Hair follicle dermal papilla cell (primary cell): ENCODE data around the gene IFT172. TPM values are rescaled to one million over a fixed set of nuclear protein-coding genes. Genes with fewer than 3 reads are reported as not detected.

ENCODE experiments used
- small RNA-seq: library from RNA; depleted of rRNA; stranded (forward); fragments of <200 nt; gene quantifications from one replicate; pipeline ENCODE3, GENCODE V24; 2012
- total RNA-seq: library from RNA; depleted of rRNA; stranded (reverse); fragments of >200 nt; gene quantifications from 2 replicates; pipeline ENCODE4 v1.2.3, GENCODE V29; 2012

IFT172 gene, protein sequence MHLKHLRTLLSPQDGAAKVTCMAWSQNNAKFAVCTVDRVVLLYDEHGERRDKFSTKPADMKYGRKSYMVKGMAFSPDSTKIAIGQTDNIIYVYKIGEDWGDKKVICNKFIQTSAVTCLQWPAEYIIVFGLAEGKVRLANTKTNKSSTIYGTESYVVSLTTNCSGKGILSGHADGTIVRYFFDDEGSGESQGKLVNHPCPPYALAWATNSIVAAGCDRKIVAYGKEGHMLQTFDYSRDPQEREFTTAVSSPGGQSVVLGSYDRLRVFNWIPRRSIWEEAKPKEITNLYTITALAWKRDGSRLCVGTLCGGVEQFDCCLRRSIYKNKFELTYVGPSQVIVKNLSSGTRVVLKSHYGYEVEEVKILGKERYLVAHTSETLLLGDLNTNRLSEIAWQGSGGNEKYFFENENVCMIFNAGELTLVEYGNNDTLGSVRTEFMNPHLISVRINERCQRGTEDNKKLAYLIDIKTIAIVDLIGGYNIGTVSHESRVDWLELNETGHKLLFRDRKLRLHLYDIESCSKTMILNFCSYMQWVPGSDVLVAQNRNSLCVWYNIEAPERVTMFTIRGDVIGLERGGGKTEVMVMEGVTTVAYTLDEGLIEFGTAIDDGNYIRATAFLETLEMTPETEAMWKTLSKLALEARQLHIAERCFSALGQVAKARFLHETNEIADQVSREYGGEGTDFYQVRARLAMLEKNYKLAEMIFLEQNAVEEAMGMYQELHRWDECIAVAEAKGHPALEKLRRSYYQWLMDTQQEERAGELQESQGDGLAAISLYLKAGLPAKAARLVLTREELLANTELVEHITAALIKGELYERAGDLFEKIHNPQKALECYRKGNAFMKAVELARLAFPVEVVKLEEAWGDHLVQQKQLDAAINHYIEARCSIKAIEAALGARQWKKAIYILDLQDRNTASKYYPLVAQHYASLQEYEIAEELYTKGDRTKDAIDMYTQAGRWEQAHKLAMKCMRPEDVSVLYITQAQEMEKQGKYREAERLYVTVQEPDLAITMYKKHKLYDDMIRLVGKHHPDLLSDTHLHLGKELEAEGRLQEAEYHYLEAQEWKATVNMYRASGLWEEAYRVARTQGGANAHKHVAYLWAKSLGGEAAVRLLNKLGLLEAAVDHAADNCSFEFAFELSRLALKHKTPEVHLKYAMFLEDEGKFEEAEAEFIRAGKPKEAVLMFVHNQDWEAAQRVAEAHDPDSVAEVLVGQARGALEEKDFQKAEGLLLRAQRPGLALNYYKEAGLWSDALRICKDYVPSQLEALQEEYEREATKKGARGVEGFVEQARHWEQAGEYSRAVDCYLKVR (N-terminal part only)
- 21.6 and 32.0 TPM in 2 replicates for total RNA-seq

DNA sequence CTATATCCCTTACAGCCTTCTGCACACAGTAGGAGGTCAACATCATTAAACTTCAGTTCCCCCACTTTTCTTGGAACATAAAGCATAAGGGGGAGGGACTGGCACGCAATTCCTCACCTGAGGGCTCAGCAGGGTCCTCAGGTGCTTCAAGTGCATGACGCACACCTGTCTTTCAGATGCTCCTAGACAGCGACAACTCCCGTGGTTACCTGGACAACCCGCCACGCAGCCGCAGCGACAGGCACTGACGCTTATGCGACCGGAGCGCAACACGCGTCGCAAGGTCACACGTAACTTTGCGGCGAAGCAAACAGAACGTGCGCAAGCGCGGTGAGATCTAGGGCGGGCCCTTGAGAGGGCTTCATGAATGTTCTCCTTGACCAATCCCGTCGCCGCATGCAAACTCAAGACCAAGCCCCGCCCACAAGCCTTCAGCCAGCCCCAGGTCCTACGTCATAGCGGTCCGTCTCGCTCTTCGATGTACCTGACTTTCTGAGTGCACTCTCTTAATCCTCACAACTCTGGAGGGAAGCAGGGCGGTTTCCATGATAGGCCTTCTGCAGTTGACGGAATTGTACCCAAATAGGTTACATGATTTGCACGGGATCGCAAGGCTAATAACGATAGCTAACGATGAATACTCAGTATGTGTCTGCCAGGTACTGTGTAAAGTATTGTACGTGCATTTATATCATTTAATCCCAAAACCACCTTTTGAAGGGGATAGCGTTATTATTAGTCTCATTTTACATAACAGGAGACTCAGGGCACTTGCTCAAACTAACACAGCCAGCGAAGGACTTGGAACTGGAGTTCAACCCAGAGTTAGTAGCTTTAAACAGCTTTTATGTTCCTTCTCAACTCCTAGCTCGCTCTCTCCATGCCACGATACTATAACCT lies at the start of gene IFT172:
IFT172 (minus strand) TSS at position 246 of the 900 bp plus-strand sequence; CDS start at position 156, 90 bp downstream.

DNA sequence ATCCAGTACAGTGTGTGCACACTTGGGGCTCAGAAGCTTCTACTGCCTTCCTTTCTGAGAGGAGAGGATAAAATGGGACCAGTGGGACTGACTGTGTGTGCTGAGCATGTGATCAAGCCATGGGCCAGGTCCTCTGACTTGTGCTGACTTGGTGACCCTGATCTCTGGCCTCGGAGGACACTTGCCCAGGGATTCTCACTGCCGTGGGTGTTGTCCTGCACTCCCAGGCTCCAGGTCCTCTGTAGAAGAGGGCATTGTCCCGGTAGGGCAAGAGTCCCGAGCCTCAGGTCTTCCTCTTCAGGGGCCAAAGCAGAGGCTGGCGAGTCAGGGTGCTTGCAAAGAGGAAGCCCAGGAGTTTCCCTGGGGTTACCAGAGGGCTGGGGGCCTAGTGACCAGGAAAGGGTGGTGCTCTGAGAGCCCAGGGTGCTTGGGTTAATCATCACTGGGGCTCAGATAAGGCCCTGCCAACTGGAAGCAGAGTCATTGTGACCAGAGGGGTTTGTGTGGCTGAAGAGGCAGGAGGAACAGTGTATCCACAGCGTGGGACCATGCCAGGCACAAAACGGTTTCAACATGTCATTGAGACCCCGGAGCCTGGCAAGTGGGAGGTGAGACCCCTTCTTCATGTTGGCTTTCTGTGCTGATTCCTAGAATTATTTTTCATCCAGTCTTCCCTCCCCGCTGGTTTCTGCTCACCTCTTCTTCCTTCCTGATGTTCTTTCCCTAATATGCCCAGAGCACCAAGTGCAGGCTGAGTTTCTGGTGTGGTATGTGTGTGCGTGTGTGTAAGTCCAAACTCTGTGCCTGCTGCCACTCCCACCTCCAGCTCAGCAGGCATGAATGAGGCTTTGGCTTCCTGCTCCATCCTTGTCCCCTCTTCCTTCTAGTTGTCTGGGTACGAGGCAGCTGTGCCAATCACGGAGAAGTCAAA lies 7.1 kb upstream of the IFT172 start, which contains the start of gene GCKR:
GCKR (plus strand) TSS at position 483 of the 931 bp plus-strand sequence; CDS start at position 549, 66 bp downstream.

DNA sequence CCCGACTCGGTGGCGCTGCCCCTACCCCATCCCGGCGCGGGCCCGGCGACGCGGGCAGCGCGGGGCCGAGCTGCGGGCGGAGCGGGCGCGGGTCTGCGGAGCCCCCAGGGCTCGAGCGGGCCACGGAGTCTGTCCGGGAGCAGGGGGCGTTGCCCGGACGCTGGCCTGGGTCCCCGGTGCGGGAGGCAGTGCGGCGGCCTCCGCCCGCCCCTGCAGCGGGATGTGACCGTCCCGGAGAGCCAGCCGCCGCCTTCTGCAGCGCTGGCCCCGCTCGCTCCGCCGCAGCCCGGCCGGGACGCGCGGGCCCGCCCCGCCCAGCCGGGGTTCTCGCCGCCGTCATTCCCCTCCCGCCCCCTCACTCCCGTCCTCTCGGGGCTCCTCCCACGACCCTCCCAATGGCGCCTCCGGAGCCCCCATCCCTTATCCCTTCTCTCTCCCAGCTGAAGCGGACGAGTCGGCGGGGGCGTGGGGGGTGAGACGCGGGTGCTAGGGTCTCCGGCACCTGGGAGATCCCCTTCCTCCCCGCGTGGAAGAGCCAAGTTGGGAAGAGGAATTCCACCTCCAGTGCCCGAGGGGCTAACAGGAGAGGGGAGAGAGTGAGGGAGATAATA lies 5.5 kb upstream of the IFT172 start, which contains the start of gene FNDC4:
FNDC4 (minus strand) TSS at position 257 of the 611 bp plus-strand sequence. CDS start 521 bp downstream, outside the sequence.

DNA sequence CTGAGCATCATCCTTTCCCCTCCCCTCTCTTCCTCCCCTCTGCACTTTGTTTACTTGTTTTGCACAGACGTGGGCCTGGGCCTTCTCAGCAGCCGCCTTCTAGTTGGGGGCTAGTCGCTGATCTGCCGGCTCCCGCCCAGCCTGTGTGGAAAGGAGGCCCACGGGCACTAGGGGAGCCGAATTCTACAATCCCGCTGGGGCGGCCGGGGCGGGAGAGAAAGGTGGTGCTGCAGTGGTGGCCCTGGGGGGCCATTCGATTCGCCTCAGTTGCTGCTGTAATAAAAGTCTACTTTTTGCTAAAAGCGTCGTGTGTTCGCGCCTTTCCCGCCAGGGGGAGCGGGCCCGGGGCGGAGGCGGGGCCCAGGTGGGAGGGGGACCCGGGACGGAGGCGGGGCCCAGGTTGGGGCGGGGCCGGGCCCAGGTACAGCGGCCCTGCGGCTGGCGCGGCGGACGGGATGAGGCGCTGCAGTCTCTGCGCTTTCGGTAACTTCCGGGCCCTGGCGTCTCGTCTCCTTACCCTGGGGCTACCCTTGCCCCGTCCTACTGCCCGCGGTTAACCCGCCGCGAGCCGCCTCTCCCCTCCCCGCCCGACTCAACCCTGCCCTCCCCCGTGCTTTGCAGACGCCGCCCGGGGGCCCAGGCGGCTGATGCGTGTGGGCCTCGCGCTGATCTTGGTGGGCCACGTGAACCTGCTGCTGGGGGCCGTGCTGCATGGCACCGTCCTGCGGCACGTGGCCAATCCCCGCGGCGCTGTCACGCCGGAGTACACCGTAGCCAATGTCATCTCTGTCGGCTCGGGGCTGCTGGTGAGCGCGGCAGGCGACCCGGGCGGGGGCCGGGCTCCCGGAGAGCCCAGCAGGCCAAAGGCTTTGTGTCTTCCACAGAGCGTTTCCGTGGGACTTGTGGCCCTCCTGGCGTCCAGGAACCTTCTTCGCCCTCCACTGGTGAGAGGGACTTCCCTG lies 47.3 kb downstream of the IFT172 start, which contains the start of gene KRTCAP3:
KRTCAP3 (plus strand) TSS at position 424 of the 962 bp plus-strand sequence; CDS start at position 456, 32 bp downstream.

DNA sequence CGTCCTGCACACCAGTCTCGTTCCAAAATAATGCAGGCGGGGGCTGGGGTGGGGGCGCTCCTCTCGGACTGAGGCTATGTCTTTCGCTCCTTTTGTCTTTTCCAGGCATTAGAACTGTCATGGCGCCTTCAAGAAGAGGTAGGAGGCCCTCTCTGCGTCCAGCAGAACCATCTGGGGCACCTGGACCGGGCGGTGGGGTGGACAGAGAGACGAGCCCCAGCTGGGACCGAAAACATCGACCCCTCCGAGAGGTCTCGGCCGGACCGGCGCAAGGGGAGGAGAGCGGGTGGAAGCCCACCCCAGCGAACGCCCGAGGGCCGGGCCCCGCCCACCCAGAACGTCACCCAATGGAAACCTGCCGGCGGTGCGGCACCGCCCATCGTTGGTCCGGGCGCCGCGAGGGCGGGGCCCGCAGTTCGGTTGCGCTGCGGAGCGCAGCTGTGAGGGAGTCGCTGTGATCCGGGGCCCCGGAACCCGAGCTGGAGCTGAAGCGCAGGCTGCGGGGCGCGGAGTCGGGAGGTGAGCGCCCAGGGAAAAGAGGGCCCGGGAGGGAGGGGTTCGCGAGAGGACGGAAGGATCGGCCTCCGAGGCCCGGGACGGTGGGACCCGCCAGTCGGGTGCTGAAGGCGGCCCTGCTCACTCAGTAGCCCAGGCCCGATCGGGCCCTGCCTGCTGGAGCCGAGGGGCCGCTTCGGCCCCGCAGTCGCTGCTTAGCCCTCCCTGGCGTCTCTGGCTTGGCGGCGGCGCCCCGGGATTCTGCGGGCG lies 61.1 kb downstream of the IFT172 start, which contains the start of gene NRBP1:
NRBP1 (plus strand) TSS at position 419 of the 765 bp plus-strand sequence. CDS start 4,643 bp downstream, outside the sequence.

DNA sequence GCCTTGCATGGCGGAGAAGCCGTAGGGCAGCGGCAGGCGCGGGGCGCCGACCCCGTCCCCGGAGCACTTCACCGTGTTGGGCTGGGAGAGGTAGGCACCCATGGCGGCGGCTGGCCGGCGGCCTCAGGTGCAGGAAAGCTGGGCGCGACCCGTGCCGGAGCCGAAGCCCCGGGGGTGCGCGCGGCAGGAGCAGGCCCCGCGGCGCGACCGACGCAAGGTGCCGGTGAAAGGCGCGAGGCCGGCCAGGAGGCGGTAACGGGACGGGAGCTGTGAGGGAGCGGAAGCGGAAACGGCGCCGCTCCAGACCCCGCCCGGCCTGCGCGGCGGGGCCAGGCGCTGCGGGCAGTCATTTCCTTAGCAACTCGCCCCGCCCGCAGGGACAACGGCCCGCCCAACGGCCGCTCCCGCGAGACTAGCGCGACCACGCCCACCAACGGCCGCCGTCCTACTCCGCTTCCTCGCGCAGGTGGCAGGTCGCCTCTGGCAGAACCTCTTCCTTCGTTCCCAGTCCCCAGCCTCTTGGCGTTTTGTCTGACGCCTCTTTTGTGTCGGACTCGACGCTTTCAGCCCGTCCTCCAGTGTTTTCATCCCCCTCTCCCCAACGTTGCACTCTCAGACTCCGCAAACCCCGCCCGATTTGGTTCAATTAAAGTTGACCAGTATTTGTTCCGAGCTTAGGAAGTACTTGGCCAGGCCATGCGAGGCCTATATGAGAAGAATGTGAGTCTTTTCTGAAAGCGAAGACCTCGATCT lies 80.0 kb downstream of the IFT172 start, which contains the start of gene PPM1G:
PPM1G (minus strand) TSS at position 271 of the 753 bp plus-strand sequence; CDS start at position 102, 169 bp downstream.

Small RNAs within 50 kb of the gene (small RNA-seq; reads per million reads assigned to genes)
- not detected for gene RNU6-986P

Other genes starting within 250 kb of the IFT172 start
- not detected in 2 replicates for gene SLC30A3, start 226.7 kb downstream of the IFT172 start, total RNA-seq
- gene DNAJC5G, start 214.3 kb downstream of the IFT172 start, total RNA-seq = not detected in 2 replicates
- not detected in 2 replicates for gene TRIM54, start 207.3 kb downstream of the IFT172 start, total RNA-seq
- 0.81 and 0.85 TPM in 2 replicates for gene UCN, start 181.3 kb downstream of the IFT172 start, total RNA-seq
- 75.6 and 80.8 TPM in 2 replicates for gene MPV17, start 166.6 kb downstream of the IFT172 start, total RNA-seq
- 29.7 and 32.4 TPM in 2 replicates for gene GTF3C2, start 133.0 kb downstream of the IFT172 start, total RNA-seq
- 27.8 and 29.9 TPM in 2 replicates for gene EIF2B4, start 119.4 kb downstream of the IFT172 start, total RNA-seq
- gene SNX17, start 119.1 kb downstream of the IFT172 start, total RNA-seq = 161 and 169 TPM in 2 replicates
- gene ZNF513, start 109.0 kb downstream of the IFT172 start, total RNA-seq = 11.8 and 14.1 TPM in 2 replicates
- gene PPM1G, start 80.2 kb downstream of the IFT172 start, total RNA-seq = 47.4 and 47.6 TPM in 2 replicates
- 119 and 130 TPM in 2 replicates for gene NRBP1, start 61.1 kb downstream of the IFT172 start, total RNA-seq
- 0.32 TPM in 1 of 2 replicates, not detected in the other for gene KRTCAP3, start 47.4 kb downstream of the IFT172 start, total RNA-seq
- 13.1 and 17.1 TPM in 2 replicates for gene FNDC4, start 5.5 kb upstream of the IFT172 start, total RNA-seq
- 0.32 and 0.36 TPM in 2 replicates for gene GCKR, start 7.1 kb upstream of the IFT172 start, total RNA-seq
- 34.4 and 38.7 TPM in 2 replicates for gene ZNF512, start 93.3 kb upstream of the IFT172 start, total RNA-seq
- 0.81 and 0.85 TPM in 2 replicates for gene CCDC121, start 139.3 kb upstream of the IFT172 start, total RNA-seq
- 26.1 and 27.6 TPM in 2 replicates for gene GPN1, start 139.3 kb upstream of the IFT172 start, total RNA-seq
- gene SUPT7L, start 173.9 kb upstream of the IFT172 start, total RNA-seq = 28.5 and 43.3 TPM in 2 replicates
- gene SLC4A1AP, start 174.1 kb upstream of the IFT172 start, total RNA-seq = 25.6 and 26.0 TPM in 2 replicates